Stimulated activated CD4-positive, alpha-beta T cell treated with anti-CD3 and anti-CD28 coated beads, Interleukin-15, amount 100 ng/mL, for 1 hour (primary cell): ENCODE data around the gene HSPBP1.
A peak's percentile ranks its signal among the peaks of the same experiment; 100 is the strongest.

ENCODE experiments used
- DNase-seq, 2 donors: peaks; one replicate each; pipeline ENCODE4 v3.0.0-alpha.2; 2020; ENCODE audit warnings: low read depth in 1 of 2, low spot score in 1 of 2

Gene HSPBP1

GRCh38 chr19:55276720-55277430 is 3.0 kb downstream of the HSPBP1 start:
- no peak for DNase-seq

DNA sequence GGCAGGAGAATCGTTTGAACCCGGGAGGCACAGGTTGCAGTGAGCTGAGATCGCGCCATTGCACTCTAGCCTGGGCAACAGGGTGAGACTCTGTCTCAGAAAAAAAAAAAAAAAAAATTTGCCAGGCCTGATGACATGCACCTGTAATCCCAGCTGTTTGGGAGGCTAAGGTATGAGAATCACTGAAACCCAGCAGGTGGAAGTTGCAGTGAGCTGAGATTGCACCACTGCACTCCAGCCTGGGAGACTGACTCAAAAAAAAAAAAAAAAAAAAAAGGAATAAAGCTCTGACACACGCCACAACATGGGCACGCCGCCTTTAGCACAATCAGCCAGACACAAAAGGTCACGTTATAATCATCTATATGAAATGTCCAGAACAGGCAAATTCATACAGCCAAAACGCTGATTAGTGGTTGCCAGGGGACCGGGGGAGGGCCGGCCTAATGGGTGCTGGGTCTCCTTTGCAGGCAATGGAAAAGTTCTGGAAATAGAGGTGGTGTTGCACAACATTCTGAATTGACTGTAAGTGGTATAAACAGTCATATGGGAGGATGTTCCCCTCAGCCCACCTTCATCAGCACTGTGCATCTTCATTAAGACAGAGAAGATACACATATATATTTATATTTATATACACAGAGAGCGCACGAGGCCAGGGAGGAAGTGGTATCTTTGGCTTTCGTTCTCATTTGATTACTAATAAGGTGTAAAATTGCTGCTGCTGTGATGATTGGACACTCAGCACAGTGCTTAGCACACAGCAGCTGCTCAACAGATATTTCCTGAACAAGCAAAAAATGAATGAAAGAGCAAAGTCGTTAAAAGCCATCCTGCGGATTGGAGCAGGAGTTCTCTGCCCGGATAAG is 3.8 kb downstream of the HSPBP1 start:
- DNase-seq: no peak

- DNase-seq: no peak
Measured at GRCh38 chr19:55273978-55274707, 5.8 kb downstream of the HSPBP1 start.

- no peak for DNase-seq
Measured at GRCh38 chr19:55272142-55272541, 7.8 kb downstream of the HSPBP1 start.

DNA sequence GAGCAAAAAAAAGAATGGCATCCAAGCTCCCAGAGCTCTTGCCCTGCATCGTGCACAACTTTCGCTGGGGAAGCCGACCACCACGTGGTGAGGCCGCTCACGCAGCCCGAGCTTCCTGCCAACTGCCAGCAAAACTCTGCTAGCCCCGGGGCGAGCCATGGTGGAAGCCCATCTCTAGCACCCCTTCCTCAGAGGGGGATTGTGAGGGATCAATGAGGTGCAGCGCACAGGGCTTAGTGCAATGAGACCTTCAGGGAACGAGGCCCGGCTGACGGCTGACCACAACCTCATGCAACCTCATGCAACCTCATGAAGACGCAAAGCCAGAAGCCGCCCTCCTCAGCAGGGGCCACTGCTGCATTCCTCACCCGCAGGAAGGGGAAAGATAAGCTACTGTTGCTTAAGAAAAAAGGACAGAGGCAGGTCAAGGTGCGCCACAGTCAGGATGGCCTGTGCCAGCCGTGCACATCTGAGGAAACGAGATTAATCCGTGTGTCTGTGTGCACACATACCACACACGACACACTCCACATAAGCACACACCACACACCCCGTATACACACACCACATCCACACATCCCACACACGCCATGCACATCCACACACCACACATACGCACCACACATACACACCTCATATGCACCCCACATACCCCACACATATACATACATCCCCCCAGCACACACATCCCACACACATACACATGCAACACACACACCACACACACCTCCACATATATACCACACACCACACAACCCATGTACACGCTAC is 9.6 kb downstream of the HSPBP1 start:
- no peak for DNase-seq

DNA sequence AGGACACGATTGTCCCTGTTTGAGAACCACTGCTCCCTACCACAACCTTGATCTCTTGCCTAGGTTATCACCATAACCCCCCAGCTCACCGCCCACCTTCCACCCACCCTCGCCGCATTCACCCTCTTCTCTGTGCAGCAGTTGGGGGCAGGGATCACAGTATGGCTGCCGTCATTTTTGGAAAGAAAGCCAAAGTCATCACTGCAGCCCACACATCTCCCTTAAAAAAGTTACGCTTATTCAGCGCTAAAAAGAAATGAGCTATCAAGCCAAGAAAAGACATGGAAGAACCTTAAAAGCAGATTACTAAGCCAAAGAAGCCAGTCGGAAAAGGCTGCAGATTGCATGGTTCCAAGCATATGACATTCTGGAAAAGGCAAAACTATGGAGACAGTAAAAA is 10.6 kb downstream of the HSPBP1 start:
- no peak for DNase-seq

- no peak for DNase-seq
Measured at GRCh38 chr19:55266840-55267239, 13.1 kb downstream of the HSPBP1 start.

GRCh38 chr19:55266404-55266803 is 13.5 kb downstream of the HSPBP1 start:
- DNase-seq: no peak

GRCh38 chr19:55265723-55266386 is 14.1 kb downstream of the HSPBP1 start:
- no peak for DNase-seq

- no peak for DNase-seq
Measured at GRCh38 chr19:55265173-55265572, 14.7 kb downstream of the HSPBP1 start.

- DNase-seq: no peak
Measured at GRCh38 chr19:55264531-55264930, 15.4 kb downstream of the HSPBP1 start.

GRCh38 chr19:55262359-55262758 is 17.6 kb downstream of the HSPBP1 start:
- no peak for DNase-seq

GRCh38 chr19:55261671-55262126 is 18.2 kb downstream of the HSPBP1 start:
- no peak for DNase-seq

DNA sequence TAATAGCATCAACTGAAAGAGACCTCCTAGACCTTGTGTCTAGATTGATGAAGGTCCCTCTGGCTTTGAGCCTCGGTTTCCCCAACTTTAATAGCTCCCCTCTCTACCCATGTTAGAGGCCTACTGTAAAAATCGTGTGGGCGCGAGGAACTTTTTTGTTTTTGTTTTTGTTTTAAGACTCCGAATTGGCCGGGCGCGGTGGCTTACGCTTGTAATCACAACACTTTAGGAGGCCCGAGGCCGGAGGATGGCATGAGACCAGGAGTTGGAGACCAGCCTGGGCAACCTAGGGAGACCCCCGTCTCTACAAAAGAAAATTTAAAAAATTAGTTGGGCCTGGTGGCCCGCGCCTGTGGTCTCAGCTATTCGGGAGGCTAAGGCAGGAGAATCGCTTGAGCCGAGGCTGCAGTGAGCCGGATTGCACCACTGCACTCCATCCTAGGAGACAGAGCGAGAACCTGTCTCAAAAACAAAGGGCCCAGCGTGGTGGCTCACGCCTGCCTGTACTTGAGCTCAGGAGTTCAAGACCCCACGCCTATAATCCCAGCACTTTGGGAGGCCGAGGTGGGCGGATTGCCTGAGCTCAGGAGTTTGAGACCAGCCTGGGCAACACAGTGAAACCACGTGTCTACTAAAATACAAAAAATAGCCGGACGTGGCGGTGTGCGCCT is 20.2 kb downstream of the HSPBP1 start:
- no peak for DNase-seq

- DNase-seq: peak; percentile 92 to 93
Measured at GRCh38 chr19:55258828-55259539, 20.9 kb downstream of the HSPBP1 start, which contains the start of gene PPP6R1. PPP6R1 (minus strand) TSS chr19:55259017; CDS start chr19:55247103, 11,914 bp downstream.

DNA sequence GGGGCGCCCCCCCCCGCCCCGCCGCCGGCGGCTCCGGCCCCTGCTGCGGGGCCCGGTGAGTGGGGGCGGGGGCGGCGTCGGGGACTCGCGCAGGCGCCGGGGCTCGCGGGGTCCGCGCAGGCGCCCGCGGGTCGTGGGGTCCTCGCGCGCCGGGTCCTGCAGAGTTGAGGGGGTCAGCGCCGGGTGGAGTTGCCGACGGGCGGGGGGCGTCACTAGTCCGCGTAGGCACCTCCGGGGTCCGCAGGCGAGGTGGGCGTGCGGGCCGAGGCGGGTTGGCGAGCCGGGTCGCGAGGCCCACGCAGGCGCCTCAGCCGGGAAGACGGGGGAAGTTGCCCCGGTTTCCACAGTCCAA is 21.5 kb downstream of the HSPBP1 start:
- peak in 1 of 2 donors; percentile 49 for DNase-seq

DNA sequence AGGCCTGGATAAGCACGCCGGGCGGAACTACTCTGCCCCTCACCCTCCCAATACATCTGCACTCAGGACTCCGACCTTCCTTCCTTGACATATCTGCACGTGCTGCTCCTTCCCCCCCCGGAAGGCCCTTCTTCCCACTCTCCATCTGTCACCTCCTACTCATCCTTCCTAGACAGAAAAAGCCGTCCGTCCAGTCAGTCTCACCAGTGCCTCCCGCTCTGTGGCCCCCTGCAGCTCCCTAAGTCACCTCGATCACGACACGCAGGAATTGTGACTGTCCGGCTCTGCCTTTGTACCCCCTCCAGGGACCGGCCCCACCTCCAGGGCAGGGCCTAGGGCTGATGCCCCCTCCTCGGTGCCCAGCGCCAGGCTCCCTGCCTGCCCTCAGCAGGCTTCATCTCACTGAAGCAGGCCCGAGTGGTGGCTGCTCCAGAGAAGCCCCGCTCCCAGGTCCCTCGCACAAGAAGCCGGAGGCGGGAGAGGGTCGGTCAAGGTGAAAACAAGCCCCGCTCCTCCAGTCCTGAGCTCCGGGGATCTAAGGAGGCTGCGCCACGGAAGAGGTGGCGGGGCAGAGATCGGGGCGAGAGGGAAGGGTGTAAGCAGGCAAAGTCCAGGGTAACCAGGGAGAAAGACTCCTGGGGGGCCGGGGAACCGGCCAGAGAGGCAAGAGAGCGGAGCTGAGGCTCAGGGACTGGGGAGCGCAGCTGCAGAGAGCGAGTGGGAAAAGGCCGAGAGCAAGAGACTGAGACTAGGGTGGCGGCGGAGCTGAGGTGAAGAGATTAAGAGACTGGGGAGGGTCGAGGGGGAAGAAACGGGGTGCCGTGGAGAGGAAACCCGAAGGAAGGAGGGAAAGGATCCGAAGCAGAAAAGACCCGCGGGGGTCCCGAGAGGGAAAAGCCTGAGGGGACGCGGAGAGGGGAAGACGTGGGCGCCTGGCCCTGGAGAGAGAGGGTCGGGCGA is 22.2 kb downstream of the HSPBP1 start:
- DNase-seq: no peak
